Ishikawa (cell line): ENCODE data around the gene GABRR3.

Experiments used
- EGR1 ChIP-seq: IDR thresholded peaks from 2 replicates; pipeline ENCODE4 v1.6.1; 2012
- EP300 ChIP-seq: IDR thresholded peaks from 2 replicates; pipeline ENCODE4 v1.6.1; 2012; ENCODE audit warnings: borderline replicate concordance
- MAX ChIP-seq: IDR thresholded peaks from 2 replicates; pipeline ENCODE4 v1.6.1; 2012
- RAD21 ChIP-seq: IDR thresholded peaks from 2 replicates; pipeline ENCODE4 v1.6.1; 2012; ENCODE audit warnings: low read depth
- TEAD4 ChIP-seq: IDR thresholded peaks from 2 replicates; pipeline ENCODE4 v1.6.1; 2012
- USF1 ChIP-seq: IDR thresholded peaks from 2 replicates; pipeline ENCODE4 v1.6.1; 2012
- YY1 ChIP-seq: IDR thresholded peaks from 2 replicates; pipeline ENCODE4 v1.6.1; 2012; ENCODE audit warnings: low read depth

GRCh38 chr3:98027085-98027446, 8.0 kb downstream of the GABRR3 start:
- TF ChIP-seq EP300 (no peak), YY1 (no peak), EGR1 (no peak), MAX (no peak), TEAD4 (no peak), RAD21 (no peak), USF1 (no peak)
